Osteocyte (in vitro differentiated cells): ENCODE results near the gene EMP2. TPM values are rescaled to one million over a fixed set of nuclear protein-coding genes. Genes with fewer than 3 reads are reported as not detected.
"Not testable (repeated sequence)": the region's sequence is repeated elsewhere in the genome, so short reads cannot be mapped to it uniquely, and the experiment has no call there.

Experiments
- DNase-seq: peaks from one replicate; pipeline ENCODE4 v3.0.0; 2021; ENCODE audit warnings: mixed read lengths; ENCODE audit not compliant: unreplicated experiment; ENCODE audit errors: extremely low spot score
- H3K27ac Mint-ChIP-seq: one replicate; pipeline ENCODE4 v1.8.0; 2021; ENCODE audit warnings: mild to moderate bottlenecking, mixed read lengths; ENCODE audit not compliant: unreplicated experiment
- H3K27me3 Mint-ChIP-seq: one replicate; pipeline ENCODE4 v1.8.0; 2021; ENCODE audit warnings: mixed read lengths; ENCODE audit not compliant: unreplicated experiment
- H3K36me3 Mint-ChIP-seq: one replicate; pipeline ENCODE4 v1.8.0; 2021; ENCODE audit warnings: mixed read lengths; ENCODE audit not compliant: unreplicated experiment
- H3K4me1 Mint-ChIP-seq: one replicate; pipeline ENCODE4 v1.8.0; 2021; ENCODE audit warnings: mixed read lengths; ENCODE audit not compliant: unreplicated experiment
- H3K4me3 Mint-ChIP-seq: one replicate; pipeline ENCODE4 v1.8.0; 2021; ENCODE audit warnings: mild to moderate bottlenecking, moderate library complexity, mixed read lengths; ENCODE audit not compliant: unreplicated experiment
- H3K9me3 Mint-ChIP-seq: one replicate; pipeline ENCODE4 v1.8.0; 2021; ENCODE audit warnings: mixed read lengths; ENCODE audit not compliant: unreplicated experiment
- CTCF ChIP-seq: fragments of 200-600 bp; sonication (generic); IDR thresholded peaks from 2 replicates; pipeline ENCODE4 v1.5.0; 2021; ENCODE audit warnings: antibody characterized with exemption, mild to moderate bottlenecking, moderate library complexity
- total RNA-seq: library from RNA; stranded (reverse); gene quantifications from 2 replicates; pipeline ENCODE4 v1.2.1, GENCODE V29; 2021

Gene EMP2
- total RNA-seq, 1 donor from 2014 or later: 5.9 TPM

- TF ChIP-seq CTCF: no peak
- Mint-ChIP-seq H3K9me3 (no peaks in the 10 kb centered on the region), H3K27me3 (no peaks in the 10 kb centered on the region), H3K4me1 (no peaks in the 10 kb centered on the region), H3K27ac (no peak overlapping the region), H3K4me3 (no peak overlapping the region), H3K36me3 (peaks cover 2% of the 10 kb centered on the region)
- DNase-seq: no peak
Measured at GRCh38 chr16:10534748-10535147, 45.6 kb downstream of the EMP2 start.

GRCh38 chr16:10533612-10534011 is 46.8 kb downstream of the EMP2 start:
- not testable (repeated sequence) for H3K9me3 Mint-ChIP-seq, H3K27me3 Mint-ChIP-seq, H3K4me3 Mint-ChIP-seq, H3K4me1 Mint-ChIP-seq, DNase-seq, H3K36me3 Mint-ChIP-seq, H3K27ac Mint-ChIP-seq

- H3K36me3 Mint-ChIP-seq: no peaks in the 10 kb centered on the region
- H3K9me3 Mint-ChIP-seq: no peaks in the 10 kb centered on the region
- no peak for TF ChIP-seq CTCF
- H3K4me1 Mint-ChIP-seq: no peaks in the 10 kb centered on the region
- no peak overlapping the region for H3K27ac Mint-ChIP-seq
- DNase-seq: no peak
- H3K27me3 Mint-ChIP-seq: no peaks in the 10 kb centered on the region
- no peak overlapping the region for H3K4me3 Mint-ChIP-seq
Measured at GRCh38 chr16:10531582-10531981, 48.8 kb downstream of the EMP2 start.

- no peaks in the 10 kb centered on the region for H3K36me3 Mint-ChIP-seq
- no peak overlapping the region for H3K4me3 Mint-ChIP-seq
- DNase-seq: no peak
- no peaks in the 10 kb centered on the region for H3K27me3 Mint-ChIP-seq
- no peaks in the 10 kb centered on the region for H3K4me1 Mint-ChIP-seq
- no peaks in the 10 kb centered on the region for H3K9me3 Mint-ChIP-seq
- no peak overlapping the region for H3K27ac Mint-ChIP-seq
- no peak for TF ChIP-seq CTCF
Measured at GRCh38 chr16:10530685-10531084, 49.7 kb downstream of the EMP2 start.

GRCh38 chr16:10529895-10530669 is 50.3 kb downstream of the EMP2 start:
- TF ChIP-seq CTCF: no peak
- H3K9me3 Mint-ChIP-seq: no peaks in the 10 kb centered on the region
- H3K27me3 Mint-ChIP-seq: no peaks in the 10 kb centered on the region
- no peaks in the 10 kb centered on the region for H3K36me3 Mint-ChIP-seq
- no peak overlapping the region for H3K4me3 Mint-ChIP-seq
- no peak overlapping the region for H3K27ac Mint-ChIP-seq
- no peak for DNase-seq
- H3K4me1 Mint-ChIP-seq: no peaks in the 10 kb centered on the region
